RKO (cell line): ENCODE results near the gene RBM27.
"Not testable (repeated sequence)": the region's sequence is repeated elsewhere in the genome, so short reads cannot be mapped to it uniquely, and the experiment has no call there.

Experiments used
- DNase-seq: peaks from one replicate; pipeline ENCODE4 v3.0.0-alpha.2; 2016; ENCODE audit warnings: low spot score

Gene RBM27

GRCh38 chr5:146208916-146209522 lies 5.6 kb downstream of the RBM27 start:
- peak; percentile 42 for DNase-seq

- DNase-seq = no peak
Observed at GRCh38 chr5:146209714-146210113, 6.3 kb downstream of the RBM27 start.

GRCh38 chr5:146210810-146211209 lies 7.4 kb downstream of the RBM27 start:
- DNase-seq = not testable (repeated sequence)

GRCh38 chr5:146213210-146213826 lies 9.9 kb downstream of the RBM27 start:
- no peak for DNase-seq

GRCh38 chr5:146214881-146215280 lies 11.5 kb downstream of the RBM27 start:
- DNase-seq = not testable (repeated sequence)

- no peak for DNase-seq
Observed at GRCh38 chr5:146218168-146218567, 14.8 kb downstream of the RBM27 start.

- no peak for DNase-seq
Observed at GRCh38 chr5:146219243-146219642, 15.8 kb downstream of the RBM27 start.

DNA sequence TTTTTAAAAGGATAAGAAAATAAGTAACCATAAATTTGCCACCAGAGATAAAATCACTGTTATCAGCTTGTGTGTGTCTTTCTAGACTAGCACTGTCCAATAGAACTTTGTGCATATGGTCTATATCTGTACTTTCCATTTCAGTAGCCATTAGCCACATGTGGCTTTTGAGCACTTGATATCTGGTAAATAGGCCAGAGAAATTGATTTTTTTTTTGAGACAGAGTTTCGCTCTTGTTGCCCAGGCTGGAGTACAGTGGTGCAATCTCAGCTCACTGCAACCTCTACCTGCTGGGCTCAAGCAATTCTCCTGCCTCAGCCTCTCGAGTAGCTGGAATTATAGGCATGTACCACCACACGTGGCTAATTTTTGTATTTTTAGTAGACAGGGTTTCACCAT lies 17.8 kb downstream of the RBM27 start:
- no peak for DNase-seq

GRCh38 chr5:146222005-146222404 lies 18.6 kb downstream of the RBM27 start:
- DNase-seq = no peak

DNA sequence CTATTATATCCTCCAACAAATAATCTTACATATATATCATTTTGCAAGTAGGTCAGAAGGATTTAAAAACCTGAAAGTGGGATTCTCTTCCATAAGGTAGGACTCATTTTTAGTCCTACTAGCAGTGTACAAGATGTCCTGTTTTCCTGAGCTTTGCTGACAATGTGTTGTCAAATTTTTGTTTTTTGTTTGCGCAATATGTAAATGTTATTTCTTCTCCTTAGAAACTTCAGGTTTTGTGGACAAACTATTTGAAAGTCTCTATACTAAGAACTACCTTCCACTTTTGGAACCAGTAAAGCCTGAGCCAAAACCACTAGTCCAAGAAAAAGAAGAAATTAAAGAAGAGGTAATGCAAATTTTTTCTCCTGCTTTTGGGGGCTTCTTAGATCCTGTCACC lies 19.8 kb downstream of the RBM27 start:
- DNase-seq = no peak

DNA sequence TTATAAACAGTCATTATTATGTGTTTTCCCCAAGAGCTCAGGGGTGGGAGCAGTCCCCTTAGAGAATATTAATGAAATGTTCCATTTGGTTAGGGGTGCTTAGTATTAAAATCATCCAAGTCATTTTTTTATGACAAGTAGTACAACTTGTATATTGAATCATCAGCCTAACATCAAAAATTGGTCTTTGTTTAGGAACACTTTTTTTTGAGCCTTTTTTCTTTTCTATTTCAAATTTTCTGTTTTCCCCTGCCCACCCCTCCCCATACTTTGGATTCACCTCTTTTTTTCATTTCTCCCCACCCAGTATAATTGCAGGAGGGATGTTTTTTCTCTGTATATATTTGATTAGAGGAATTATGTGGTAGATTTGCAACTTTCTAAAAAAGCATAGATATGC lies 25.8 kb downstream of the RBM27 start:
- DNase-seq = no peak

DNA sequence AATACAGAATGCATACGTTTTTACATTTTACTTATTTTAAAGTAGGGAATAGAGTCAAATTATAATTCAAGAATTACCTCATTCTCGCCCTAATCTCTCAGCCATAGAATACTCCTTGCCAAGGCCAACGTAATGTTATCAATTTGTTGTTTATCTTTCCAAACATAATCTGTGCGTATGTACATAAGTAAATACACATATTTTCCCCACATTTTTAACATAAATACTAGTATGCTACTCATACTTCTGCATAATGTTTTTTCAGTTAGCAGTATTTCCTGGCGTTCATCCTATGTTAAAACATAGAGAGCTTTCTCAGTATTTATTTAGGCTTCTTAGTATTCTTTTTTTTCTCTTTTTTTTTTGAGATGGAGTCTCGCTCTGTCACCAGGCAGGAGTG lies 28.8 kb downstream of the RBM27 start:
- no peak for DNase-seq

DNA sequence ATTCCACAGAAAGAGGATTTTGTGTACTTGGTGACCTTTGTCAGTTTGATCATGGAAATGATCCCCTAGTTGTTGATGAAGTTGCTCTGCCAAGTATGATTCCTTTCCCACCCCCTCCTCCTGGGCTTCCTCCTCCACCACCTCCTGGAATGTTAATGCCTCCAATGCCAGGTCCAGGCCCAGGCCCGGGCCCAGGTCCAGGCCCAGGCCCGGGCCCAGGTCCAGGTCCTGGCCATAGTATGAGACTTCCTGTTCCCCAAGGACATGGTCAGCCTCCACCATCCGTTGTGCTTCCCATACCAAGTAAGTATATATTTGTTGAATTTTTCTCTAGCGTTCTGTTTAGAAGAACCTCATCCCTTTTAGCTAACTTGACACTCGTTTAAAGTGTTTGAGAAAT lies 30.0 kb downstream of the RBM27 start:
- DNase-seq = no peak

DNA sequence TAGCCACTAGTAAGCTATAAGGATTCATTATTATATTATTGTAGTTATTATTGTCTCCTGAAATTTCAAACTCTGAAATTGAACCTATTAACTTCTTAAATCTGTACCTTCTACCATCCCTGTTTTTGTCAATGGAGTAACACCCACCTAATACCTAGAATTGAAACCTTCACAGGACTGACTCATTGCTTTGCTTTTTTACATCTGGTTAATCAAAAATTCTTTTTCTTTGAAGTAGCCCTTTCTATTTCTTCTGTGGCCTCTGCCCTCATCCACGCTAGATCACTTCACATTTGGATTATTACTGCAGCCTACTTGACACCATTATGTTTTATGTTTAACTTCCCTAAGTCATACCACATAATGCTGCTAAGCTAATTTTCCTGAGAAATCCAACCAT lies 35.6 kb downstream of the RBM27 start:
- DNase-seq = no peak

- no peak for DNase-seq
Observed at GRCh38 chr5:146240951-146241350, 37.5 kb downstream of the RBM27 start.

- DNase-seq = no peak
Observed at GRCh38 chr5:146243247-146243646, 39.8 kb downstream of the RBM27 start.

DNA sequence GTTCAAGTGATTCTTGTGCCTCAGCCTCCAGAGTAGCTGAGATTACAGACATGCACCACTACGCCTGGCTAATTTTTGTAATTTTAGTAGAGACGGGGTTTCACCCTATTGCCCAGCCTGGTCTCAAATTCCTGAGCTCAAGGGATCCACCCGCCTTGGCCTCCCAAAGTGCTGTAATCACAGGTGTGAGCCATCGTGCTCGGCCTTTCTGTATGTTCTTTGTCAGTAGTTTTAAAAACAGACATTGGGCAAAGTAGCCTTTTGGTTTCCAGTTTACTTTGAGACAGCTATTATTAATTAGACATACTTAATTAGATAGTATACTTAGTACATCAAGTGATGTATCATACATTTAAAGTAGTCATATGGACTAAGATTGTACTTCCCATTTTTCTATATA lies 45.2 kb downstream of the RBM27 start:
- no peak for DNase-seq

DNA sequence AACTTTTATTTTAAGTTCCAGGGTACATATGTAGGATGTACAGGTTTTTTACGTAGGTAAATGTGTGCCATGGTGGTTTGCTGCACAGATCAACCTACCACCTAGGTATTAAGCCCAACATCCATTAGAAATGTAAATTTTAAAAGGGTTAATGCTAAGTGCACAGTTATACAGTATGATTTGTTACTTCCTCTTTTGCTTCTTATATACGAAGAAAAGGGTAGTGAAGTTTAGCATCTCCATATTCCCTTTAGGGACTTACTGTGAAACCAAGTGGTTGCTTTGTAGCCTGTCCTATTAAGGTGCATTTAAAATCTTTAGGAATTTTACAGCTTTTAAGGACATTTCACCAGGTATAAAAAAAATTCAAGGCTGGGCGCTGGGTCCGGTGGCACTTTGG lies 46.4 kb downstream of the RBM27 start:
- no peak for DNase-seq
